Neural crest cell (in vitro differentiated cells): Measurements from ENCODE around the gene COL25A1. TPM values are rescaled to one million over a fixed set of nuclear protein-coding genes. Genes with fewer than 3 reads are reported as not detected.

Experiments used
- DNase-seq: peaks from one replicate; pipeline ENCODE4 v3.0.0; 2021; ENCODE audit warnings: low read depth, mixed read lengths, low spot score
- H3K27ac Mint-ChIP-seq: one replicate; pipeline ENCODE4 v1.8.0; 2021; ENCODE audit warnings: mild to moderate bottlenecking, mixed read lengths; ENCODE audit not compliant: unreplicated experiment
- H3K27me3 Mint-ChIP-seq: 2 replicates; pipeline ENCODE4 v1.8.0; 2021; ENCODE audit warnings: low read depth, mild to moderate bottlenecking, mixed read lengths
- H3K36me3 Mint-ChIP-seq: 2 replicates; pipeline ENCODE4 v1.8.0; 2021; ENCODE audit warnings: low read depth, mild to moderate bottlenecking, mixed read lengths
- H3K4me1 Mint-ChIP-seq: 2 replicates; pipeline ENCODE4 v1.8.0; 2021; ENCODE audit warnings: mixed read lengths
- H3K4me3 Mint-ChIP-seq: one replicate; pipeline ENCODE4 v1.8.0; 2021; ENCODE audit warnings: mild to moderate bottlenecking, mixed read lengths
- H3K9me3 Mint-ChIP-seq: 2 replicates; pipeline ENCODE4 v1.8.0; 2021; ENCODE audit warnings: mixed read lengths
- CTCF ChIP-seq: fragments of 200-600 bp; sonication (generic); conservative IDR thresholded peaks from 2 replicates; pipeline ENCODE4 v1.5.0; 2021; ENCODE audit warnings: antibody characterized with exemption, mild to moderate bottlenecking
- total RNA-seq: library from RNA; stranded (reverse); gene quantifications from 2 replicates; pipeline ENCODE4 v1.2.1, GENCODE V29; 2021

Gene COL25A1
- total RNA-seq, 1 donor from 2014 or later = 39.3 TPM

GRCh38 chr4:108971473-108971872 lies 331.0 kb downstream of the COL25A1 start:
- Mint-ChIP-seq H3K27me3 (no peaks in the 10 kb centered on the region), H3K36me3 (peaks cover 4% of the 10 kb centered on the region), H3K9me3 (peaks cover 2% of the 10 kb centered on the region), H3K4me1 (no peaks in the 10 kb centered on the region), H3K27ac (no peak overlapping the region), H3K4me3 (no peak overlapping the region)
- no peak for DNase-seq
- TF ChIP-seq CTCF = no peak

GRCh38 chr4:108965472-108966076 lies 336.9 kb downstream of the COL25A1 start:
- TF ChIP-seq CTCF = no peak
- peaks cover 9% of the 10 kb centered on the region for H3K4me1 Mint-ChIP-seq
- H3K27me3 Mint-ChIP-seq = no peaks in the 10 kb centered on the region
- H3K36me3 Mint-ChIP-seq = peaks cover 3% of the 10 kb centered on the region
- H3K9me3 Mint-ChIP-seq = peaks cover 2% of the 10 kb centered on the region
- no peak overlapping the region for H3K4me3 Mint-ChIP-seq
- no peak overlapping the region for H3K27ac Mint-ChIP-seq
- DNase-seq = no peak

- no peak for TF ChIP-seq CTCF
- no peaks in the 10 kb centered on the region for H3K27me3 Mint-ChIP-seq
- peaks cover 9% of the 10 kb centered on the region for H3K4me1 Mint-ChIP-seq
- H3K27ac Mint-ChIP-seq = no peak overlapping the region
- peaks cover 3% of the 10 kb centered on the region for H3K36me3 Mint-ChIP-seq
- no peak overlapping the region for H3K4me3 Mint-ChIP-seq
- no peak for DNase-seq
- peaks cover 2% of the 10 kb centered on the region for H3K9me3 Mint-ChIP-seq
Observed at GRCh38 chr4:108965016-108965415, 337.4 kb downstream of the COL25A1 start.

- Mint-ChIP-seq H3K27ac (no peak overlapping the region), H3K27me3 (no peaks in the 10 kb centered on the region), H3K36me3 (peaks cover 3% of the 10 kb centered on the region), H3K4me1 (peaks cover 9% of the 10 kb centered on the region), H3K9me3 (no peaks in the 10 kb centered on the region), H3K4me3 (no peak overlapping the region)
- DNase-seq = no peak
- no peak for TF ChIP-seq CTCF
Observed at GRCh38 chr4:108963910-108964309, 338.5 kb downstream of the COL25A1 start.

- no peak for TF ChIP-seq CTCF
- Mint-ChIP-seq H3K27me3 (no peaks in the 10 kb centered on the region), H3K36me3 (no peaks in the 10 kb centered on the region), H3K27ac (no peak overlapping the region), H3K9me3 (peaks cover 3% of the 10 kb centered on the region), H3K4me3 (no peak overlapping the region), H3K4me1 (no peaks in the 10 kb centered on the region)
- DNase-seq = no peak
Observed at GRCh38 chr4:108959491-108959890, 343.0 kb downstream of the COL25A1 start.

GRCh38 chr4:108954880-108955279 lies 347.6 kb downstream of the COL25A1 start:
- peaks cover 3% of the 10 kb centered on the region for H3K36me3 Mint-ChIP-seq
- H3K4me3 Mint-ChIP-seq = no peak overlapping the region
- H3K27ac Mint-ChIP-seq = no peak overlapping the region
- TF ChIP-seq CTCF = no peak
- H3K27me3 Mint-ChIP-seq = no peaks in the 10 kb centered on the region
- peaks cover 8% of the 10 kb centered on the region for H3K4me1 Mint-ChIP-seq
- no peak for DNase-seq
- peaks cover 6% of the 10 kb centered on the region for H3K9me3 Mint-ChIP-seq
